Measurements from ENCODE around the gene SHB.

- TF ChIP-seq ZNF530 (CRISPR knock-in tag; IDR thresholded peaks at IDR 0.05; ENCODE audit: low read depth) = no peak
- TF ChIP-seq ATF6 (CRISPR knock-in tag; conservative IDR thresholded peaks at IDR 0.05) = no peak
- TF ChIP-seq NR3C1 (CRISPR knock-in tag; IDR thresholded peaks at IDR 0.05) = no peak
- no peak for TF ChIP-seq SKI (IDR thresholded peaks at IDR 0.05; ENCODE audit: partially characterized antibody)
- no peak for TF ChIP-seq CENPX (CRISPR knock-in tag; IDR thresholded peaks at IDR 0.05)
- no peak for TF ChIP-seq TAF15 (IDR thresholded peaks at IDR 0.05; ENCODE audit: low read depth, low read length, poor library complexity, severe bottlenecking)
- no peak for TF ChIP-seq YEATS2 (CRISPR knock-in tag; IDR thresholded peaks at IDR 0.05; ENCODE audit: borderline replicate concordance)
- TF ChIP-seq ATF2 (CRISPR knock-in tag; IDR thresholded peaks at IDR 0.05) = no peak
- TF ChIP-seq NCOA2 (CRISPR knock-in tag; IDR thresholded peaks at IDR 0.05) = no peak
- TF ChIP-seq ZNF766 (CRISPR knock-in tag; IDR thresholded peaks at IDR 0.05; ENCODE audit: borderline replicate concordance) = no peak
- TF ChIP-seq CTCF (CRISPR knock-in tag; IDR thresholded peaks at IDR 0.05) = no peak
- TF ChIP-seq BHLHE40 (IDR thresholded peaks at IDR 0.05; ENCODE audit: low read length) = no peak
- TF ChIP-seq ATF3 (CRISPR knock-in tag; IDR thresholded peaks at IDR 0.05) = no peak
- no peak for TF ChIP-seq MXI1 (IDR thresholded peaks at IDR 0.05; ENCODE audit: borderline replicate concordance, low read depth, low read length)
Observed at GRCh38 chr9:37969558-37970300, 99.3 kb downstream of the SHB start.

All from HepG2 (cell line).